A673 (cell line): ENCODE measurements around the gene SMAD3. TPM values are rescaled to one million over a fixed set of nuclear protein-coding genes. Genes with fewer than 3 reads are reported as not detected.

Source experiments
- BruUV-seq: library from RNA; stranded (reverse); fragments of 400-500 nt; replicated peaks from 2 replicates; lab custom pipeline; 2021; lab: Mats Ljungman, UMichigan
- CTCF ChIA-PET: fragments of 300-600 bp; sonication (Branson Sonifier 250); formaldehyde crosslinking; loops from one replicate; lab custom pipeline; 2022; ENCODE audit warnings: antibody characterized with exemption; lab: Charles Lee
- POLR2A ChIA-PET: fragments of 300-600 bp; sonication (Branson Sonifier 250); formaldehyde crosslinking; loops from one replicate; lab custom pipeline; 2022; ENCODE audit warnings: antibody characterized with exemption; ENCODE audit not compliant: low non-redundant PET; lab: Charles Lee
- DNase-seq: peaks from one replicate; pipeline ENCODE4 v3.0.0-alpha.2; 2015; ENCODE audit warnings: low spot score
- H3K27ac ChIP-seq: fragments of 200-600 bp; sonication (generic); 2 replicates; pipeline ENCODE4 v1.5.1; 2016; ENCODE audit warnings: mixed run types, low read depth, mild to moderate bottlenecking, mixed read lengths, antibody characterized with exemption, low read length; ENCODE audit not compliant: poor library complexity, severe bottlenecking
- H3K27me3 ChIP-seq: fragments of 200-600 bp; sonication (generic); replicated peaks from 2 replicates; pipeline ENCODE4 v1.6.1; 2017; ENCODE audit warnings: mixed run types, low read depth, mild to moderate bottlenecking, mixed read lengths, antibody characterized with exemption, low read length; ENCODE audit not compliant: insufficient read depth, poor library complexity
- H3K36me3 ChIP-seq: fragments of 200-600 bp; sonication (generic); 2 replicates; pipeline ENCODE4 v1.6.1; 2016; ENCODE audit warnings: mixed run types, mild to moderate bottlenecking, mixed read lengths, antibody characterized with exemption, low read length; ENCODE audit not compliant: insufficient read depth, poor library complexity, severe bottlenecking
- H3K4me1 ChIP-seq: fragments of 200-600 bp; sonication (generic); 2 replicates; pipeline ENCODE4 v1.6.1; 2017; ENCODE audit warnings: mixed run types, mild to moderate bottlenecking, mixed read lengths, antibody characterized with exemption, low read length; ENCODE audit not compliant: insufficient read depth, poor library complexity, severe bottlenecking
- H3K4me3 ChIP-seq: fragments of 200-600 bp; sonication (generic); 2 replicates; pipeline ENCODE4 v1.5.1; 2016; ENCODE audit warnings: low read depth, mixed run types, mild to moderate bottlenecking, mixed read lengths, low read length; ENCODE audit not compliant: poor library complexity, severe bottlenecking
- H3K9me3 ChIP-seq: fragments of 200-600 bp; sonication (generic); 2 replicates; pipeline ENCODE4 v1.6.1; 2016; ENCODE audit warnings: mixed run types, low read depth, mild to moderate bottlenecking, mixed read lengths, antibody characterized with exemption, low read length; ENCODE audit not compliant: poor library complexity, severe bottlenecking
- CTCF ChIP-seq: fragments of 300-800, 200-600 bp; sonication (generic); conservative IDR thresholded peaks from 2 replicates; pipeline ENCODE4 v1.5.1; 2017; ENCODE audit warnings: low read depth, mild to moderate bottlenecking, antibody characterized with exemption, low read length, moderate library complexity, mixed read lengths
- EZH2 ChIP-seq: fragments of 200-600 bp; sonication (generic); IDR thresholded peaks from 2 replicates; pipeline ENCODE4 v1.6.1; 2017; ENCODE audit warnings: borderline replicate concordance, low read depth, mild to moderate bottlenecking, mixed read lengths, antibody characterized with exemption, low read length; ENCODE audit not compliant: poor library complexity, severe bottlenecking
- intact Hi-C: fragments of 100-400 bp; cut with micrococcal nuclease; formaldehyde crosslinking; loops from one replicate; pipeline ENCODE4 v1.10.0; 2022; ENCODE audit not compliant: unreplicated experiment
- total RNA-seq: library from RNA; stranded (reverse); gene quantifications from 2 replicates; pipeline ENCODE4 v1.2.3, GENCODE V29; 2021

SMAD3 gene
- total RNA-seq, 1 experiment from 2014 or later: 31.0 TPM

- Histone ChIP-seq H3K27me3 (no peaks in the 10 kb centered on the region), H3K36me3 (no peaks in the 10 kb centered on the region), H3K9me3 (no peaks in the 10 kb centered on the region), H3K27ac (no peak overlapping the region), H3K4me1 (peaks cover 3% of the 10 kb centered on the region), H3K4me3 (no peak overlapping the region)
- intact Hi-C loops: no loop called here
- no TSS peak for BruUV-seq
- POLR2A ChIA-PET: no interaction called here
- DNase-seq: no peak
- CTCF ChIA-PET: no interaction called here
- TF ChIP-seq EZH2 (no peak), CTCF (no peak)
These were observed 14.8 kb upstream of the SMAD3 start for GRCh38 chr15:67050522-67051087.

- H3K9me3 ChIP-seq: no peaks in the 10 kb centered on the region
- no peak overlapping the region for H3K4me3 ChIP-seq
- DNase-seq: no peak
- intact Hi-C loops: no loop called here
- H3K27me3 ChIP-seq: no peaks in the 10 kb centered on the region
- TF ChIP-seq CTCF: no peak
- no peak for TF ChIP-seq EZH2
- no peaks in the 10 kb centered on the region for H3K36me3 ChIP-seq
- H3K4me1 ChIP-seq: peaks cover 3% of the 10 kb centered on the region
- CTCF ChIA-PET: no interaction called here
- BruUV-seq: no TSS peak
- POLR2A ChIA-PET: no interaction called here
- H3K27ac ChIP-seq: no peak overlapping the region
These were observed 14.0 kb upstream of the SMAD3 start for GRCh38 chr15:67051088-67052045.

GRCh38 chr15:67054676-67055075 is 10.7 kb upstream of the SMAD3 start:
- H3K4me1 ChIP-seq: peaks cover 3% of the 10 kb centered on the region
- CTCF ChIA-PET: no interaction called here
- BruUV-seq: no TSS peak
- no peak for TF ChIP-seq CTCF
- no peak for TF ChIP-seq EZH2
- no peak for DNase-seq
- no peak overlapping the region for H3K4me3 ChIP-seq
- H3K36me3 ChIP-seq: no peaks in the 10 kb centered on the region
- no peak overlapping the region for H3K27ac ChIP-seq
- no peaks in the 10 kb centered on the region for H3K9me3 ChIP-seq
- intact Hi-C loops: no loop called here
- POLR2A ChIA-PET: no interaction called here
- H3K27me3 ChIP-seq: no peaks in the 10 kb centered on the region
